Right hindlimb (tissue), 1 donor: ENCODE data around the gene MPI.
A peak's percentile ranks its signal among the peaks of the same experiment; 100 is the strongest.
"Not testable (repeated sequence)": the region's sequence is repeated elsewhere in the genome, so short reads cannot be mapped to it uniquely, and the experiment has no call there.

Source experiments
- DNase-seq: peaks from one replicate; pipeline ENCODE4 v3.0.0-alpha.2; 2018

The MPI gene

GRCh38 chr15:74864296-74864695, 25.5 kb upstream of the MPI start:
- no peak for DNase-seq

GRCh38 chr15:74865316-74865715, 24.5 kb upstream of the MPI start:
- DNase-seq, result no peak

GRCh38 chr15:74866090-74866489, 23.8 kb upstream of the MPI start:
- no peak for DNase-seq

GRCh38 chr15:74867466-74868038, 22.3 kb upstream of the MPI start:
- no peak for DNase-seq

DNA sequence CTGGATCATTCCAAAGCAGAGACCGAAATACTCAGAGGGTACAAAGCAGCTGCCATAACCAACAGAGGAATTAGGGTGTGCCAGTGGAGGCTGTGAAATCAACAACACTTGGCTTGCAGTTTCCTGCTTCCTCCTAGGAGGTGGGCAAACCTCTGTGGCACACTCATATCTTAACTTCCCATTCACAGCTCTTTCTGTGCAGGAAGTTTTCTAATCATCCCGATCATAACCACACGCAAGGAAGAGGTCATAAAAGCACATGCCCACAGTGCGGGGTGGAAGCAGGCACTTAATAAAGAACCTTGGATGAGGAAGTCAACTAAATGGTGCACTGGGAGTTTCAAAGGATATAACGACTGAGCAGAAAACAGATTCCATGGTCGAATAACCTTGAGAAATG, 21.8 kb upstream of the MPI start:
- DNase-seq, result no peak

DNA sequence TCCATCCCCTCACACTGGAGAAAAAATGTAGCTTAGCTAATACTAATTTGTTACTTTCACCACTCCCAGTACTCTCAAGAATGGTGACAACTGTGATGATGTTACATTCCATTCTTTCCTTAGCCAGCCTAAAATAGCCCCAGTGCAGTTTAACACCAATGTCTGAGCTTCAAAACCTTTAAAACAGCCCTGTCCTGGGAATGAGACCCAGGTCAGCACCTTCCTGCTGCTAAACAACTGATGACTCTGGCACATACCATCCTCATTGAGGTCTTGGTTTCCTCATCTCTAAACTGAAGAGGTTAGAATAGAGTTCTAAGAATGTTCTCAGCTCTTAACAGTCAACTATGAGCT, 20.5 kb upstream of the MPI start:
- DNase-seq, result no peak

GRCh38 chr15:74869726-74870407, 20.0 kb upstream of the MPI start:
- DNase-seq, result peak; percentile 65

DNA sequence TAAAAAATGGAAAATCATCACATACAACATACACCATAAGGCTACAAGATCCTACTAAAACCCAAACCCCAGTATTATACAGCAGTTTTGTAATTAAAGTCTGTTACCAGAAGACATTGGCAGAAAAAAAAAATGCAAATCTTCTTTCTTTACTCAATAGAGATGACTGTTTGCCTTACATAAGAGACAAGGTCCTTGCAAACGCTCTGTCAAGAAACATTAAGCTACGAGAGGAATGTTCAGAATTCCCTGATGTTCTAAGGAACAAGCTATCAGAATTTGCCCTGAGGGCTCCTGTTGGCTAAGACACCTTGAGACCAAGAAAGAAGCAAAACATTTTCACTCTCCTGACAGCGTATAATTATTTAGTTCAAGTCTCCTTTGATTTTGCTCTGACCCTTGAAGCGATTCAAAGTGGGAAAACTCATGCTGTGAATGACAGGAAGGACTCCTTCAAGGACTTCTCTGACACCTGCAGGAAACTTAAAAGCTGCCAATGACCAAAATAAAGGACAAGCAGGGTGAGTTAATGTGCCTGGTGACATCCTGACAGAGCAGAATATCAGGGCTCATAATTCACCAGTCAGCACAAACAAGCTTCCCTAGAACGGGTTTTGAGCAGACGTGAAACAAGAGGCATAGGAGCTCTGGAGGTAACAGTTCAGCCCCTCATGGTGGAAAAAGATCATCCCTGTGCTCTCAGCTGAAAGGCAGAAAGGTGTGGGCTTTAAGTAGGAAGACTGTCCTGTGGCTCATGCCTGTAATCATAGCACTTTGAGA, 19.2 kb upstream of the MPI start:
- DNase-seq, result no peak

DNA sequence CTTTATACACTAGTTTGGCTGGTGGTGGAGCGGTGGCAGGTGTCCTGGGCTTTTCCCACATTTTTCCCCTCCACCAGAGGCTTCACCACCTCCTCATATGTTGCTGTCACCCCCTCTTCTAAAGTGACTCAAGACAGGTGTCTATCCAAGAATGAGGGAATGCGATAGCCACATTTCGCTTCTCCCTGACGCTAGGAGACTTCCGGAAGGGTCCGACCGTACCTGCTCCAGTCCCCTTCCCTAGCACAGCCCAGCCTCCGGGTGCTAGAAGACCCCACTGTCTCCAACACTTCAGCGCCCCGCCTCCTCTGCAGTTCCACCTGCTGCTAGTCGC, 17.2 kb upstream of the MPI start:
- DNase-seq, result no peak

DNA sequence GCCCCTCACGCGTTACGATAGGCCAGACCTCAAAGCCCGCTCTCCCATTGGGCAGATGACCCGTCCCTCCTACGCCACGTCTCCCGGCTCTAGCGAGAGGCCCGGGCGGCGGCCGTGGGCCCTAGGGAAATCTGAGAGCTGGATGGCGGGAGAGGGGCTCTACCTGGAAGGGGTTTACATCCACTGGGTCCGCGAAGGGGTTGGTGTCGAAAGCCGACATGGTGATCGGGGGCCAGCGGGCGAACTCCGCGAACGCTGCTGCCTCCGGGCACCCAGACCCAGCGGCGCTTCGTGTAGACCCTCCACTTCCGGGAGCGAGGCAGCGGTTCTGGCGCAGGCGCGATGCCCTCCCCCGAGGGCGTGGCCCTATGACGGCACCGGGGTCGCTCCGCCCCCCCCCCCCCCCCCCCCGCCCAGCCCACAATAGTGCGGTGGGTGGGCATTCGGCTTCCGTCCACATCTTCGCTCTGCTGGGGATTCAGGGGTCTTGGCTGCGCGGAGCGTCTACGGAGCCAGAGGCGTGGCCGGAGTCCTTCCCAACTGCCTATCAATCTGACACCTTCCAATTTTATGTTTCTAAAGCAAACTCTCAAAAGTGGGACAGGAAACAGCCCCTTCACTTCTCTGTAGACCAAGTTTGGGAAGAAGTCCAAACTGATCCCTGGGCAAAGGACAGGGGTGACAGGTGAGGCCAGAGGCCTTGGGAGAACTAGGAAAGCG, 16.6 kb upstream of the MPI start, which contains the start of gene SCAMP2:
SCAMP2 (minus strand) TSS at position 330 of the 720 bp plus-strand sequence; CDS start at position 220, 110 bp downstream.
- peak; percentile 97 for DNase-seq

- DNase-seq, result peak; percentile 35
These were observed 16.0 kb upstream of the MPI start for GRCh38 chr15:74873756-74874424.

DNA sequence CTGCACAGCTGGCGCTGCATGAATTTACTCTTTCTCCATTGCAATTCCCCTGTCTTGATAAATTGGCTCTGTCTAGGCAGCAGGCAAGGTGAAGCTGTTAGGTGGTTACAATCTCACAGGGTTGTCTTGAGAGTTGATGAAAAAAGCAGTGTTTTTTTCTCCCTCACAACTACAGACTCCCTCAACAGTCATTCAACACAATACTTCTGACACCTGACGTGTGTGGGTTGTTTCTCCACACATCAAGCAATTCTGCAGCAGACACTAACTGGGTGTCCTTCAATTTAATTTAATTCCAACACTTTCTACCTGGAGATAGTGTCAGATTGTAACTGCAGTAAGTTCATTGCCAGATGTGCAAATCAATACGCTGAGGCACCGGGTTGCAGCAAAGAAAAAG, 11.6 kb upstream of the MPI start:
- DNase-seq, result no peak

DNA sequence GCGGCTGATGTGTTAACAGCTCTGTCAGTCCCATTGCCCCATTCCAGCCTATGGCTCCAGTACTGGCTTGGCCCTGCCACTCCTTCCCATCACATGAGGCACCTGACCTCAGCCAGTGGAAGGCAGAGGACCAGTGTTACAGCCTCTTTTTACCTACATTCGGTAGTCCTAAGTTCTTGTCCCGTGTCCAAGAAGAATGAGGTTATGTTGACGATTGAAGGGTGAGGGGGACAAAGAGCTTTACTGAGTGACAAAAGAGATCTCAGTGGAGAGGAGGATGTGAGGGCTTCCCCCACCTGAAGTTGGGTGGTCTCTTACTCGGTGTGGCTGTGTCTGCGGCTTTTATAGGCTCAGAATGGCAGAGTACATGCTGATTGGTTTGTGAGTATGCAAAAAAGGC, 7.3 kb upstream of the MPI start:
- DNase-seq, result no peak

GRCh38 chr15:74884428-74885223, 5.2 kb upstream of the MPI start:
- no peak for DNase-seq

- DNase-seq, result no peak
These were observed 4.4 kb upstream of the MPI start for GRCh38 chr15:74885461-74885860.

DNA sequence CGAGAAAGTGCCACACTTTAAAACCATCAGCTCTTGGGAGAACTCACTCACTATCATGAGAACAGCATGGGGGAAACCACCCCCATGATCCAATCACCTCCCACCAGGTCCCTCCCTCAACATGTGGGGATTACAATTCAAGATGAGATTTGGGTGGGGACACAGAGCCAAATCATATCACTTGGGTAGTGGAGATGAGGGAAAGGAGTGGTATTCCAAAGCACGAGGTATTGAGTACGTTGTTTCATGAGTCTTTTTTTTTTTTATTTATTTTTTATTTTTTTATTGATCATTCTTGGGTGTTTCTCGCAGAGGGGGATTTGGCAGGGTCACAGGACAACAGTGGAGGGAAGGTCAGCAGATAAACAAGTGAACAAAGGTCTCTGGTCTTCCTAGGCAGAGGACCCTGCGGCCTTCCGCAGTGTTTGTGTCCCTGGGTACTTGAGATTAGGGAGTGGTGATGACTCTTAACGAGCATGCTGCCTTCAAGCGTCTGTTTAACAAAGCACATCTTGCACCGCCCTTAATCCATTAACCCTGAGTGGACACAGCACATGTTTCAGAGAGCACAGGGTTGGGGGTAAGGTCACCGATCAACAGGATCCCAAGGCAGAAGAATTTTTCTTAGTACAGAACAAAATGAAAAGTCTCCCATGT, 2.2 kb upstream of the MPI start:
- not testable (repeated sequence) for DNase-seq

DNA sequence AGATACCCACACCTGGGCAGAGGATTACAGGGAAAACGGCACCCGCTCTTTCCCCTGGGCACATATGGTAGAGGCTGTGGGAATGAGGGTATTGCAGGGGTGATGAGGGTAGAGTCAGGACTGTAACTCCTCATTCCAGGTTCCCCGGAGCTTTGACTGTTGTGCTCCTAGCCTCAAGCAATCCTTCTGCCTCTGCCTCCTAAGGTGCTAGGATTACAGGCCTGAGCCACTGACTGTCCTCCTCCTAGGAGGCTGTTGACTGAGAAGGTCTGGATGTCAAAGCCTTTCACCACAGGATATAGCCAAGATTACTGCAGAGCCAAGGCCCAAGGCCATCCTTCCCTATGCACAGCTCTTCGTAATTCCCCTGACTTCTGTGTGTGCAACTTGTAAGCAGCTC, 1.1 kb upstream of the MPI start:
- DNase-seq, result no peak

- peak; percentile 77 for DNase-seq
These were observed 406 bp upstream of the MPI start for GRCh38 chr15:74889390-74889882.

GRCh38 chr15:74890665-74890960, 771 bp downstream of the MPI start:
- DNase-seq, result no peak

DNA sequence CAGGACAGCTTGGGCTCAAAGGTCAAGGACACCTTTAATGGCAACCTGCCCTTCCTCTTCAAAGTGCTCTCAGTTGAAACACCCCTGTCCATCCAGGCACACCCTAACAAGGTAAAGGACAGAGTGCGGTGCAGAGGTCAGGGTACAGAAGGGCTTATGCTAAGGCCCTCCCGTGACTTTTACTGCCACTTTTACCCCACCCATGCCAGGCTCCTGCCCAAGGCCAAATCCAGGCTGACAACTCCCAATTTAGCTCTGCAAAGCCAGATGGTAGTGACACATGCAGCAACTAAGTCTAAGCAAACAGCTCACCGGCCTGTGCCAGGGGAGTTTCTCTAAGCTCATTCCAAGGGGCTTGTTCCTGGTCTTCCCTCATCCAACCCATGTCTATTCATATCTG, 1.6 kb downstream of the MPI start:
- DNase-seq, result no peak

DNA sequence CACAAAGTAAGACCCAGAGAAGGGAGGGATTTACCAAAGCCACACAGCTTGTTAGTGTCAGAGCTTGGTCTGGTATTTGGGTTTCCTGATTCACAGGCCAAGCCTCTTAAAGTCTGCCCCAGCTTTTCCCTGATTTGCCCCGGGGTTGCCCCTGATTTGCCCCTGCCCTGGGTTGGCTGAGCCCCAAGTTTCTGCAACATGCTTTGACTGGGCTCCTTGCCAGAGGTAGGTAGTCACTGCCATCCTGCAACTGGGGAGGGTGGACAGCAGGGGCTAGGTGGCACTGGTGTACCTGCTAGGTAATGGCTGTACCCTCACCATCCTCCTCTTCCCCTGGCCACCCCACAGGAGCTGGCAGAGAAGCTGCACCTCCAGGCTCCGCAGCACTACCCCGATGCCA, 2.5 kb downstream of the MPI start:
- no peak for DNase-seq

- no peak for DNase-seq
These were observed 3.1 kb downstream of the MPI start for GRCh38 chr15:74892931-74893330.
